H1 (cell line): ENCODE results near the gene TRIM9. TPM values are rescaled to one million over a fixed set of nuclear protein-coding genes. Genes with fewer than 3 reads are reported as not detected.

ENCODE experiments used
- CTCF ChIA-PET: fragments of 300-600 bp; sonication (Branson Sonifier 250); formaldehyde crosslinking; loops from one replicate; lab custom pipeline; 2021; ENCODE audit not compliant: partially characterized antibody; lab: Charles Lee
- POLR2A ChIA-PET: fragments of 300-600 bp; sonication (Branson Sonifier 250); formaldehyde crosslinking; loops from one replicate; lab custom pipeline; 2021; ENCODE audit warnings: inconsistent platforms; ENCODE audit not compliant: partially characterized antibody; lab: Charles Lee
- DNase-seq, 2 experiments: peaks; one replicate each; pipeline versions ENCODE4 v3.0.0 to v3.0.0-alpha.2; 2010 to 2022; ENCODE audit warnings: low spot score in 2 of 2, low read depth in 1 of 2, mixed read lengths in 1 of 2
- FAIRE-seq: peaks from 2 replicates; lab custom pipeline; 2011; peaks lifted over from hg19 to GRCh38; lab: Jason Lieb, UNC
- H2AFZ ChIP-seq: 2 replicates; pipeline ENCODE4 v1.8.1; 2012; ENCODE audit warnings: low read length, inconsistent platforms
- H2AK5ac ChIP-seq: 2 replicates; pipeline ENCODE4 v1.6.1; 2013; ENCODE audit warnings: low read depth, low read length
- H2BK120ac ChIP-seq: replicated peaks from 2 replicates; pipeline ENCODE3; 2013; ENCODE audit warnings: low read depth, low read length, inconsistent platforms
- H2BK12ac ChIP-seq: 2 replicates; pipeline ENCODE4 v1.6.1; 2013; ENCODE audit warnings: low read depth, low read length
- H2BK15ac ChIP-seq: 2 replicates; pipeline ENCODE4 v1.6.1; 2013; ENCODE audit warnings: low read length
- H2BK20ac ChIP-seq: 2 replicates; pipeline ENCODE4 v1.6.1; 2013; ENCODE audit warnings: low read length
- H2BK5ac ChIP-seq: 2 replicates; pipeline ENCODE4 v1.6.1; 2013; ENCODE audit warnings: low read depth, low read length
- H3K14ac ChIP-seq: 2 replicates; pipeline ENCODE4 v1.6.1; 2013; ENCODE audit warnings: inconsistent platforms; ENCODE audit not compliant: insufficient read length
- H3K18ac ChIP-seq: 2 replicates; pipeline ENCODE4 v1.6.1; 2013; ENCODE audit warnings: low read length; ENCODE audit errors: extremely low read depth
- H3K23ac ChIP-seq: 2 replicates; pipeline ENCODE4 v1.6.1; 2013; ENCODE audit warnings: inconsistent platforms; ENCODE audit not compliant: insufficient read length
- H3K23me2 ChIP-seq: 2 replicates; pipeline ENCODE4 v1.6.1; 2013; ENCODE audit warnings: low read depth, low read length
- H3K27ac ChIP-seq: 2 replicates; pipeline ENCODE4 v1.6.1; 2011; ENCODE audit warnings: low read depth, low read length, inconsistent platforms
- H3K27me3 ChIP-seq, 4 experiments: replicated peaks in 1 of 4; 1 replicate in 1 of 4; 2 replicates in 3 of 4; pipeline versions ENCODE4 v1.6.1 to v1.8.1; 2011 to 2013; ENCODE audit warnings: low read length in 3 of 4, mild to moderate bottlenecking in 3 of 4, inconsistent platforms in 2 of 4, mixed read lengths in 2 of 4, moderate library complexity in 1 of 4; ENCODE audit not compliant: control insufficient read depth in 3 of 4, insufficient read depth in 3 of 4; ENCODE audit errors: extremely low read depth in 1 of 4
- H3K36me3 ChIP-seq, 4 experiments: 2 replicates each; pipeline versions ENCODE4 v1.6.1 to v1.8.1; 2011 to 2013; ENCODE audit warnings: mild to moderate bottlenecking in 4 of 4, low read length in 3 of 4, moderate library complexity in 2 of 4, control low read depth in 1 of 4, inconsistent platforms in 1 of 4; ENCODE audit not compliant: insufficient read depth in 4 of 4, control insufficient read depth in 2 of 4
- H3K4ac ChIP-seq: replicated peaks from 2 replicates; pipeline ENCODE3; 2013; ENCODE audit warnings: low read length, low read depth, mixed read lengths, inconsistent platforms; ENCODE audit not compliant: insufficient read length
- H3K4me1 ChIP-seq, 4 experiments: replicated peaks in 1 of 4; 1 replicate in 1 of 4; 2 replicates in 3 of 4; pipeline versions ENCODE4 v1.6.1 to v1.8.1; 2011 to 2013; ENCODE audit warnings: low read length in 3 of 4, inconsistent platforms in 2 of 4, mixed read lengths in 1 of 4; ENCODE audit not compliant: insufficient read depth in 4 of 4, control insufficient read depth in 3 of 4
- H3K4me2 ChIP-seq, 2 experiments: 2 replicates each; pipeline versions ENCODE4 v1.6.1 to v1.8.1; 2011 to 2013; ENCODE audit warnings: low read depth in 2 of 2, low read length in 2 of 2, control low read depth in 1 of 2, inconsistent platforms in 1 of 2, mild to moderate bottlenecking in 1 of 2; ENCODE audit not compliant: insufficient read depth in 1 of 2
- H3K4me3 ChIP-seq, 4 experiments: fragments of 200-600, 300-600 bp in 1 of 4; sonication (generic), shearing (Covaris generic), sonication (Bioruptor Twin) in 1 of 4; 2 replicates each; pipeline versions ENCODE4 v1.5.1 to v1.8.1; 2011 to 2016; ENCODE audit warnings: low read length in 4 of 4, low read depth in 3 of 4, control low read depth in 2 of 4, inconsistent platforms in 2 of 4, mild to moderate bottlenecking in 2 of 4, mixed read lengths in 1 of 4, moderate library complexity in 1 of 4; ENCODE audit not compliant: insufficient read depth in 2 of 4; ENCODE audit errors: extremely low read depth in 1 of 4
- H3K56ac ChIP-seq: replicated peaks from 2 replicates; pipeline ENCODE3; 2013; ENCODE audit warnings: low read depth, mild to moderate bottlenecking, mixed read lengths, low read length, inconsistent platforms; ENCODE audit not compliant: insufficient read length
- H3K79me1 ChIP-seq: 2 replicates; pipeline ENCODE4 v1.6.1; 2013; ENCODE audit warnings: low read depth, low read length, control low read depth
- H3K79me2 ChIP-seq, 2 experiments: 2 replicates each; pipeline versions ENCODE4 v1.6.1 to v1.8.1; 2012 to 2013; ENCODE audit warnings: low read length in 2 of 2, mild to moderate bottlenecking in 2 of 2, inconsistent platforms in 1 of 2; ENCODE audit not compliant: insufficient read depth in 2 of 2, control insufficient read depth in 1 of 2
- H3K9ac ChIP-seq, 4 experiments: replicated peaks in 1 of 4; 1 replicate in 1 of 4; 2 replicates in 3 of 4; pipeline versions ENCODE4 v1.6.1 to v1.8.1; 2011 to 2013; ENCODE audit warnings: low read depth in 3 of 4, low read length in 3 of 4, control low read depth in 2 of 4, mild to moderate bottlenecking in 2 of 4, moderate library complexity in 2 of 4, inconsistent platforms in 1 of 4; ENCODE audit errors: extremely low read depth in 1 of 4
- H3K9me3 ChIP-seq, 2 experiments: 2 replicates each; pipeline versions ENCODE4 v1.6.1 to v1.8.1; 2012 to 2013; ENCODE audit warnings: mild to moderate bottlenecking in 2 of 2, moderate library complexity in 2 of 2, control low read depth in 1 of 2, inconsistent platforms in 1 of 2, low read depth in 1 of 2, low read length in 1 of 2, mixed read lengths in 1 of 2; ENCODE audit not compliant: insufficient read depth in 2 of 2
- H4K20me1 ChIP-seq, 2 experiments: replicated peaks in 1 of 2; 2 replicates each; pipeline versions ENCODE3 to v1.8.1; 2011 to 2013; ENCODE audit warnings: inconsistent platforms in 2 of 2, low read length in 2 of 2, mild to moderate bottlenecking in 1 of 2; ENCODE audit not compliant: insufficient read depth in 2 of 2, control insufficient read depth in 1 of 2
- H4K5ac ChIP-seq: 2 replicates; pipeline ENCODE4 v1.6.1; 2013; ENCODE audit warnings: low read length, low read depth, mixed read lengths, inconsistent platforms; ENCODE audit not compliant: insufficient read length
- H4K8ac ChIP-seq: 2 replicates; pipeline ENCODE4 v1.8.0; 2013; ENCODE audit warnings: mild to moderate bottlenecking, moderate library complexity, low read length, inconsistent platforms; ENCODE audit not compliant: insufficient read depth; ENCODE audit errors: extremely low read depth
- H4K91ac ChIP-seq: replicated peaks from 2 replicates; pipeline ENCODE3; 2013; ENCODE audit warnings: low read length, mixed read lengths, inconsistent platforms; ENCODE audit not compliant: insufficient read length
- CTBP2 ChIP-seq: IDR thresholded peaks from 2 replicates; pipeline ENCODE4 v1.7.0; 2011; ENCODE audit warnings: borderline replicate concordance, mild to moderate bottlenecking, moderate library complexity, mixed read lengths, low read length; ENCODE audit not compliant: insufficient read depth, insufficient read length
- GTF2F1 ChIP-seq: IDR thresholded peaks from 2 replicates; pipeline ENCODE4 v1.6.1; 2012; ENCODE audit warnings: low read depth, low read length, improper control_type of control experiment, borderline replicate concordance
- PHF8 ChIP-seq: fragments of 200-600 bp; sonication (generic); conservative IDR thresholded peaks from 2 replicates; pipeline ENCODE4 v1.7.1; 2012; ENCODE audit warnings: low read depth, mild to moderate bottlenecking, inconsistent platforms, low read length, moderate library complexity
- WGBS, 2 experiments: shearing (Covaris generic) in 1 of 2; methylation state at CpG; one replicate each; pipeline versions ENCODE4 v1.1.6 to v1.1.7; 2013 to 2015; ENCODE audit warnings: low lambda C conversion rate in 2 of 2, mixed read lengths in 2 of 2, inconsistent platforms in 1 of 2, low coverage in 1 of 2, missing lambda C conversion rate in 1 of 2; ENCODE audit not compliant: insufficient replicate concordance in 2 of 2, insufficient coverage in 1 of 2, insufficient read length in 1 of 2; ENCODE audit errors: extremely low coverage in 1 of 2, missing lambda C conversion rate in 1 of 2; 5-methylcytosine and 5-hydroxymethylcytosine counted together
- polyA plus RNA-seq, 7 experiments: library from polyadenylated mRNA; depleted of rRNA in 3 of 7; stranded (reverse) in 5 of 7; unstranded in 2 of 7; fragments of >200 nt in 5 of 7; fragments of 200-250 nt in 2 of 7; gene quantifications; 1 replicate in 5 of 7; 2 replicates in 1 of 7; 4 replicates in 1 of 7; pipeline versions ENCODE4 v1.2.1 to v1.2.3, GENCODE V29; 2011 to 2013; ENCODE audit warnings: missing spikeins in 2 of 7, mixed read lengths in 2 of 7
- total RNA-seq: library from RNA; stranded (reverse); fragmentation: NEBNext Ultra II Directional; extraction: Animal tissue kit (Norgen Biotek cat#: 25700); gene quantifications from 2 replicates; pipeline ENCODE4 v1.2.1, GENCODE V29; 2021

The TRIM9 gene
- total and polyA plus RNA-seq, 2 of the 8 experiments (the other 6 are each of a cell fraction or from before 2014, with no cell fraction given): 2.7 to 5.4 TPM

GRCh38 chr14:51012055-51012454, 82.8 kb downstream of the TRIM9 start:
- no peak overlapping the region for H3K14ac ChIP-seq
- H4K5ac ChIP-seq: no peak overlapping the region
- no peak overlapping the region for H3K18ac ChIP-seq
- H3K79me1 ChIP-seq: no peaks in the 10 kb centered on the region
- no peaks in the 10 kb centered on the region for H3K36me3 ChIP-seq
- no peak for TF ChIP-seq CTBP2
- TF ChIP-seq GTF2F1: no peak
- no peak for TF ChIP-seq PHF8
- no peak overlapping the region for H2BK12ac ChIP-seq
- no peak overlapping the region for H2BK15ac ChIP-seq
- ChIA-PET CTCF (no interaction called here), POLR2A (no interaction called here)
- H2AFZ ChIP-seq: no peak overlapping the region
- H3K79me2 ChIP-seq: no peaks in the 10 kb centered on the region
- H3K4me1 ChIP-seq: no peaks in the 10 kb centered on the region
- DNase-seq: no peak
- 88% methylated on average over 3 of the region's 3 CpGs; no CpG with 5 or more reads in 1 of the 2 experiments for WGBS, 2 experiments
- FAIRE-seq: no peak
- H2AK5ac ChIP-seq: no peak overlapping the region
- H2BK120ac ChIP-seq: no peak overlapping the region
- H3K9me3 ChIP-seq: peaks cover 3% of the 10 kb centered on the region in 2 experiments; a peak in 1 of 4 replicates
- no peaks in the 10 kb centered on the region for H3K27me3 ChIP-seq
- no peak overlapping the region for H3K27ac ChIP-seq
- H4K91ac ChIP-seq: no peak overlapping the region
- no peak overlapping the region for H3K23ac ChIP-seq
- H2BK5ac ChIP-seq: no peak overlapping the region
- no peak overlapping the region for H3K56ac ChIP-seq
- H3K23me2 ChIP-seq: no peaks in the 10 kb centered on the region; the same call in 1 of the 2 replicates
- no peak overlapping the region for H3K4ac ChIP-seq
- no peak overlapping the region for H3K4me3 ChIP-seq
- H3K4me2 ChIP-seq: no peak overlapping the region
- H4K20me1 ChIP-seq: no peaks in the 10 kb centered on the region
- no peak overlapping the region for H3K9ac ChIP-seq
- H4K8ac ChIP-seq: no peak overlapping the region
- no peak overlapping the region for H2BK20ac ChIP-seq
